CD4-positive, alpha-beta T cell treated with Interleukin-17A for 1 hour (primary cell): ENCODE measurements around the gene CNTNAP5.
"Not testable (repeated sequence)": the region's sequence is repeated elsewhere in the genome, so short reads cannot be mapped to it uniquely, and the experiment has no call there.

Source experiments
- DNase-seq: peaks from one replicate; pipeline ENCODE4 v3.0.0-alpha.2; 2020

Gene CNTNAP5

DNA sequence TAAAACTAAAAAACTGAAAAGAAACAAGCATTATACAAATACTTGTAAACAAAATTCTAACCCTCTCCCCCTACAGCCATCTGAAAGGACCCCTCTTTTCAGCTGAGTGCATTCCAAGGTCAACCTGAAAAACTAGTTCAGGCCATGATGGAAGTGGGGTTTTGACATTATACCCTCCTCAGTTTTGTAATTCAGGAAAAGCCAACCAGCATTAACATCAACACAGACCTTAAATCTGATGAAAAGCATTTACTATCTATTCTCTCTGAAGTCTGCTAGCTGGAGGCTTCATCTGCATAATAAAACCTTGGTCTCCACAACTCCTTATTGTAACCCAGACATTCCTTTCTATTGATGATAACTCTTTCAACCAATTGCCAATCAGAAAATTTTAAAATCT is 302.2 kb downstream of the CNTNAP5 start:
- no peak for DNase-seq

DNA sequence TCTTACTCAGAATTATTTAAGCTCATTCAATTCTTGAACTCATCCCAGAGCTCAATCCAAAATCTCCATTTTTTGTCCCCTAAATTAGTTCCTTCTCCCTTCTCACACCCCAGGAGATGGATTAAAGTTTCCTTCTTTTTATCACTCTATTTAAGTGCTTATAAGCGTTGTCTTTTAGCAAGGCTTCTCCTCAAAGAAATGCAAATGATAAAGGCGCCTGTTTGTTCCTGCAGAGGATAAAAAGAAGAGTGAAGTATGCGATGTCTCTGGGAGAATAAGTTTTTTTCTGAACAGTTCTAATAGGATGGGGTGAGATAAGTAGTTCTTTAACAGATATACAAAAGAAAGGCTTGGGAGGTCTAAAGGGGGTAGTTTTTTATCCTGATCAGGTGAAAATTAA is 303.3 kb downstream of the CNTNAP5 start:
- DNase-seq: no peak

DNA sequence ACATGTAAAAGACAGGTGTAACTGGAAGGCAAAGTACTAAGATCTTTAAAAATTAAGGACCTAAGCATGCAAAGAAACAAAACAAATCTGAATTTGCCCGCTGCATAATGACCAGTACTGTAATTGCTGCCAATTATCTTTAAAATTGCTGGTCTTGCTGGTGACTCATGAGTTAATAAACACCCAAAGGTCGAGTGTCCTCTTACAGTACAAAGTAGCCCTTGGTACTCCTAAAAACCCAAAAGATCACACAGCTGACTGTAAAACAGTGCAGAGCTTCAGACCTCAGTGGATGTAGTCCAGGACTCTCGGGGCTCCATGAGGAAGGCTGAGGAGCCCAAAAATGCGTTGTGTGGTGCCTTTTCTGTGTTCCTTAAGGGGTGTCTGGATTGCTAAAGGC is 308.7 kb downstream of the CNTNAP5 start:
- no peak for DNase-seq

DNA sequence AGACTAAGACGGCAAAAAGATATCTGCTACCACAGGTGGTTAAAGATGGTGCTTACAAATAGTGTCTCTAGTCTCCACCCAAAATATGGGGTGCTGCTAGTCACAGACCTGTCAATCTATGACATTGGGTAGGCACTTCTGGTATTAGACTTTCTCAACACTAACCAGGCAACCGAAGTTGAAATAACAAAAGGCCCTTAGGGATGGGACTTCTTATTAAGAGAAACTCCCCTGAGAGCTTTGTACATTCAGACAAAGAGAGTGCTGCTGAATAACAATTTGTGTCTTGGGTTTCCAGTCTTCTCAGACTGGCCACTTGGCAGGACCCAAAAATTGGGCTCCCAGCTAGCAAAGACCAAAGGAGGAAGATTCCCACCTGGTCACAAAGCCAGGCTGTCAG is 310.0 kb downstream of the CNTNAP5 start:
- DNase-seq: no peak

DNA sequence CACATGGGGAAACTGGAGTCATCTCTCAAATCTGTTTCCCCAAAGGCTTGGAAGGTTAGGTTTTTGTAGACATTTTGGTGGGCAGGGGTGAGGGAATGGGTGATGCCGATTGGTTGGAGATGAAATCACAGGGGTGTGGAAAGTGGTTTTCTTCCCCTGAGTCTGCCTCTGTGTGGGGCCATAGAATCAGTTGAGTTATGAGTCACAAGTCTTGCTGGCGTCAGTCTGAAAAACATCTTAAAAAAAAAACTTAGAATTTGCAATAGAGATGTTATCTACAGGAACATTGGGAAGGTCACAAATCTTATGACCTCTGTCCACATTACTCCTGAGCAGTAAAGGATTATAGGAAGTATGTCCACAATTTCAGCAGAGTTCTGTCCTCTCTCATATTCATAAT is 314.6 kb downstream of the CNTNAP5 start:
- no peak for DNase-seq

DNA sequence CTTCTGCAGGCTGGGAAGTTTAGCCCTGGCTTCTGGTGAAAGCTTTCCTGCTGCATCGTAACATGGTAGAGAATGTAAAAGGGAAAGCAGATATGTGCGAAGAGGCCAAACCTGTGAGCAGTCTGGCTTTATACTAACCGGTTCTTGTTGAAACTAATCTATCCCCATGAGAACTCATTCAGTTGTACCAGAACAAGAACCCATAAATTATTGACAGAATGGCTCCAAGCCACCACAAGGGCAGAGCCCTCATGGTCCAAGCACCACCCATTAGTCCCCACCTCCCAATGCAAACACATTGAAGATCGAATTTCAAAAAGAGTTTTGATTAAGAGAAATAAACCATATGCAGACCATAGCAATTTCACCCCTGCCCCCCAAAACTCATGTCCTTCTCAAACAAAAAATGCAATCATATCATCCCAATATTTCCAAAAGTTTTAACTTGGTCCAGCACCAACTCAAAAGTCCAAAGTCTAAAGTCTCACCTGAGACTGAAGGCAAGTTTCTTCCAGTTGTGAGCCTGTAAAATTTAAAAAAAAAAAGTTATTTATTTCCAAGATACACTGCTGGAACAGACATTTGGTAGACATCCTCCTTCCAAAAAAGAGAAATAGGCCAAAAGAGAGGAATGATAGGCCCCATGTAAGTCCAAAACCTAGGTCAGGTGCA is 318.9 kb downstream of the CNTNAP5 start:
- no peak for DNase-seq

DNA sequence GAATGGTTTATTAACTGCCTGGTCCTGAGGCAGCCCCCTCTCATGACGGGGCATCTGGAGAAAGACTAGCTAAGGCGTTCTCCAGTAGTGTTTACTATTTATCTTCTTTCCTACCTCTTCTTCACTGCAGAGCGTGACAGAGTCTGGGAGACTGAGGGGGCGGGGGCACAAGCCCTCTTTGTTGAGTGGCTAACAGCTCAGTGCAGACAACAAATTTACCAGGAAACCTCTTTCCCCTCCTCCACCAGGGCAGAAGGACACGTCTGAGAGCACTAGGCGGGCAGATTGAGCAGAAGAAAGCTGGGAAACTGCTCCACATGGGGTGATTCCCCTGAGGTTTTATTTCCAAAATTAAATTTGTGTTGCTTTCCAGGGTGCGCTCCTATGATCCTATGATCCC is 322.1 kb downstream of the CNTNAP5 start:
- no peak for DNase-seq

DNA sequence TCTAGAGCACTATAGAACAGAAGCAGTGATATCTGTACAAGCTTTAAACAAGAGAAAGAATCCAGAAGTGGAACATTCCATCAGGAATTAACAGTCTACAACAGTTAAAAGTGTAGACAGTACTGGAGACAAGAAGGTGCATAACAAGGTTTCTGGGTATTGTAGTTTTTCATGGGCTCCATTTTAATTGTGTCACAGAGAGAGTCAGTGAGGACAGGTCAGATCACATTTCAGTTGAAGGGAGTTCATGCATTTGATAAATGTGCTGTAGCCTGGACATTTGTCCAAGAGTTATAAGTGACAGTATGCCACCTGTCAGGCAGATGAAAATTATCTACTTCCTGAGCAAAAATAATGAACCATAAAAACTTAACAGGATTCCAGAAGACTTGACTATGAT is 328.6 kb downstream of the CNTNAP5 start:
- no peak for DNase-seq

DNA sequence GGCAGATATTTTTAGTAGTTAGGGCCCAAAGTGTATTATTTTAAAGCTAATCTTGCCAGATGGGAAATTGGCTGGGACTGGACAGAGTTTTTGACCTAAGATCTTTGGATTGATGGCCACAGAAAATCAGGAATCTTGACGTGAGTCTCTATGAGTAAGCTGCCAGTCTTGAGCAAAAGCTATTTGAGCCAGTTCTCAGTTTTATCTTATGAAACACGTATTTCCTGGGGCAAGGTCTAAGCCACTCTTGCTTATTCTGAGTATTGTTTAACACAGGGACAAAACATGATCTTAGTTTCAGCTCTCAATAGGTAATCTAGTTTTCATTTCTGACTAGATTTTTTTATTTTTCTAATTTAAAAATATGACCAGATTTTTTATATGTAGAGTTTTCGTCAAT is 329.4 kb downstream of the CNTNAP5 start:
- DNase-seq: no peak

DNA sequence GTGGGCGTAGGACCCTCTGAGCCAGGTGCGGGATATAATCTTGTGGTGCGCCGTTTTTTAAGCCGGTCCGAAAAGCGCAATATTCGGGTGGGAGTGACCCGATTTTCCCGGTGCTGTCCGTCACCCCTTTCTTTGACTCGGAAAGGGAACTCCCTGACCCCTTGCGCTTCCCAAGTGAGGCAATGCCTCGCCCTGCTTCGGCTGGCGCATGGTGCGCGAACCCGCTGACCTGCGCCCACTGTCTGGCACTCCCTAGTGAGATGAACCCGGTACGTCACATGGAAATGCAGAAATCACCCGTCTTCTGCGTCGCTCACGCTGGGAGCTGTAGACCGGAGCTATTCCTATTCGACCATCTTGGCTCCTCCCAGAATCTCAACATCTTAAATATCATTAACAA is 336.9 kb downstream of the CNTNAP5 start:
- not testable (repeated sequence) for DNase-seq

DNA sequence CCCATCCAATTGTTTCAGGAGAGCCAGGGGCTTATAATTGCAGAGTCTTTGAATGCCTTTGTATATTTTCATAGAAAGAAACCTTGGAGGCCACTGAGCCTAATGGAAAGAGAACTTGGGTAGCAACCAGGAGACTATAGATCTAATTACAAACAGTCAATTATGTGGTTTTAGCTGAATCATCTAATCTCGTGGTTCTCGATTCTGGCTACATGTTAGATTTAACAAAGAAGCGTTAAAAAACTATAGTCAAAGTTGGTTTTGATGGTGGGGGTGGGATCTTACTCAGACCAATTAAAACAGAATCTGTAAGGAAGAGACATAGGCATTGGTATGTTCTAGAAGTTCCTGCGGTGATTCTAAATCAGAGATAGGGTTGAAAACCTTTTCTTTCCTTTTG is 344.1 kb downstream of the CNTNAP5 start:
- no peak for DNase-seq

DNA sequence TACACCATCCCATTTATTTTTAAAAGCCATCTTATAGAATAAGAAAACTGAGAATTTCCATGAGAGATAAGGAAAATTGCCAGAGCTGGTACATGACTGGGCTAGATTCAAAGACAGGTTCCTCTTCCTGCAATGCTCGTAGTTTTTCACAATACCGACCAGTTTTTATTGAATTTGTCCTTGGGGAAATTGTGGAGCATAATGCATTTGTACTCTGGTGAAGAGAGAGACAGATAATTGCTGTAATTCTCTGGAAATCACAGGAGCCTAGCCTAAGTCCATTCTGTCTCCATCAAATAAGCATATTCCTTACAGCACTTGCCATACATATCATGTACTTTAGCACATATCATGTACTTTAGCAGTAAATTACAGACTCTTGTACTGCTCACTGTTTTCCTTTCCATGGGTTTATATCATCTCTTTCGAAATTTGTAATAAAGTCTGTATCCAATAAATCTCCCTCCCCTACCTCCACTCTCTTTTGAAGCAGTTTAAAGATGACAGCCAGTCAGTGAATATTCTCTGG is 355.2 kb downstream of the CNTNAP5 start:
- no peak for DNase-seq

DNA sequence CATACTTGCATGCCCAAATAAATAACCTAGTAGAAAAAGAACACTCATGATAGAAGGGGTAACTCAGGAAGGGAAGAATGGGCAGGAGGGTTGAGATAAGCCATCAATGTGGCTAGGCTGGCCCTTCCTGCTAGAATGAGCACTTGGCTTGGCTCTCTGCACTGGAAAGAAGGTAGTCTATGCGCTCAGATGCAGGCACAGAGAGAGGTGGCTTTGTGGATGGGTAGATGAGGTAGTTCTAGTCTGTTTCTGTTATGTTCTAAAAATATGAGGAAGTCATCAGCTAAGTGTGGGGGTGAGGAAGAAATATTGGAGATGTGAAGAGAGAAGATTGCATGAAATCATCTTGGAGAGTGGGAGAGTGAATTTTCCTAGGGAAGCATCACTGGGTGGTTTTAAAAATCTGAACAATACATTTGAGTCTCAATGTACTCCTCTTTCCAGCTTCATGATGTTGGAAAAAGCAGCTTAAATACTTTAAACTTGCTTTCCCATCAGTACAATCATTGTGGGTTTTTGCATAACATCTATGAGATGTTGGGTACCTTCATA is 357.1 kb downstream of the CNTNAP5 start:
- no peak for DNase-seq

DNA sequence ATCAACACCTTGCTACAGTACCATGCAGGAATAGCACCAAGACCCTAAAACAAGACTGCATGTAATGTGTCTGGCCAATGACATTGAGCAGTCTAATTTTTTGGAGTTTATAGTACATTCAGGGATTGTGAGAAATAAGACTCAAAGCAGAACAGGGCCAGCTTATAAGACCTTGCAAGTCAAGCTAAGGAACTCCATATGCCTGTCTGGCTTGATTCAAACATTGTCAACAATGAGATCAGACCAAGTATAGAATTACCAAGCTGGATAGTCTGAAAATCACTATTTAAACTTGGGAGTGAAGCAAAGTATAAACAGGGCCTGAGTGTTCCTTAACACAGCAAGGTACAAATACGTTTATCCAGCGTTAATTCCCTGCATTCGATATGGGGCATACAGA is 370.9 kb downstream of the CNTNAP5 start:
- DNase-seq: no peak

DNA sequence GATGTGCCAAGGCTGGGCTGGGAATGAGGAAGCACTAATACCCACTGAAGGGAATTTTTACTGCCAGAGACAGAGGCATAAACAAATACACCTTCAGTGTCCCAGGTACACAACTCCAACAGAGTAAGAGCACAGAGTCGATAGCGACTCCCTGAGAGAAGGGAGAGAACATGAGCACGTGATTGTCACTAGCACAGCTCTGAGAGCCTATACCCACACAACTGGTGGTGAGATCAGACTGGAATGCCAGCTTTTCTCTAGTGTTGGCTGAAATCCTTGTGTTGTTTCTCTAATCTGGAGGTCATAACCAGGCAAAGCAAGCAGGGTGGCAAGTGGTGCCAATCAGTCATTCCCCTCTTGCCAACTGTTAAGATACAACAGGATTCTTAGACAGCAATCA is 377.2 kb downstream of the CNTNAP5 start:
- no peak for DNase-seq

DNA sequence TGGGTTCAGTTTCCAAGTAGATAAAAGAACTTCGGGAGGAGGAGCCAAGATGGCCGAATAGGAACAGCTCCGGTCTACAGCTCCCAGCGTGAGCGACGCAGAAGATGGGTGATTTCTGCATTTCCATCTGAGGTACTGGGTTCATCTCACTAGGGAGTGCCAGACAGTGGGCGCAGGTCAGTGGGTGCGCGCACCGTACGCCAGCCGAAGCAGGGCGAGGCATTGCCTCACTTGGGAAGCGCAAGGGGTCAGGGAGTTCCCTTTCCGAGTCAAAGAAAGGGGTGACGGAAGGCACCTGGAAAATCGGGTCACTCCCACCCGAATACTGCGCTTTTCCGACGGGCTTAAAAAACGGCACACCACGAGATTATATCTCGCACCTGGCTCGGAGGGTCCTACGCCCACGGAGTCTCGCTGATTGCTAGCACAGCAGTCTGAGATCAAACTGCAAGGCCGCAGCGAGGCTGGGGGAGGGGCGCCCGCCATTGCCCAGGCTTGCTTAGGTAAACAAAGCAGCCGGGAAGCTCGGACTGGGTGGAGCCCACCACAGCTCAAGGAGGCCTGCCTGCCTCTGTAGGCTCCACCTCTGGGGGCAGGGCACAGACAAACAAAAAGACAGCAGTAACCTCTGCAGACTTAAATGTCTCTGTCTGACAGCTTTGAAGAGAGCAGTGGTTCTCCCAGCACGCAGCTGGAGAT is 382.9 kb downstream of the CNTNAP5 start:
- DNase-seq: not testable (repeated sequence)

DNA sequence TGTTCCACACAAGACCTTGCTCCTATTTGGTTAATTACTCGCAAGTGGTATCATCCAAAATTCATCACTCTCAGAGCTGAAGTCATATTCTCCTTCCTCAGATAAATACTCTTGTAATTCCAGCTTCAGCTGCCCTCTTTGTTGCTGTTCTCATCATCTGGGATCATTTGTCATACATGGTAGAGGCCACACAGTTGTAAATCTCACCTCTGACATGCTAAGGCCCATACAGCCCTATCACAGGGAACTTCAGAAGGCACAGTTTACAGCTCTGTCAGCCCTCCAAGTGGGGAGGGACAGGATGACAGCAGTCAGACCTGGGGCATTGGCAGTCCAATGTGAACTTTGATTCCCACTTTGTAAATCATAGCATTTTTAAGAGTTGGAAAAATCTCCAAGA is 399.0 kb downstream of the CNTNAP5 start:
- no peak for DNase-seq

DNA sequence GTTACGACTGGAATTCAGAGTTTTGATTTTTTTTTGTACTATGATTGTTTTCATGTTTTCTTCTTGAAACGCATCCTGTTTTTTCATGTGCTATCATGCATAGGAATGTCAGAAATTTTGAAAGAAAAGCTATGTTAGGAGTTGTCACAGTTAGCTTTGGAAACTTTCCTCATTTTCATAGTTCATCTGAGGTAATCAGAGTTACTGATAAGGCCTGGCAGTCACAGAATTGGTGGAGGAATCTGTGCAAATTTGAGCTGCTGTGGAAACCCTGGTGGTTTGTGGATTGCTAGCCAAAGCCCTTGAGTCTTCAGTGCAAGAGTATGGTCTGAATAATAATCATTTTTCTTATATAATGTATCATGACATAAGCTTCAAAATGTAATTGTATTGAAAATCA is 401.0 kb downstream of the CNTNAP5 start:
- DNase-seq: no peak

DNA sequence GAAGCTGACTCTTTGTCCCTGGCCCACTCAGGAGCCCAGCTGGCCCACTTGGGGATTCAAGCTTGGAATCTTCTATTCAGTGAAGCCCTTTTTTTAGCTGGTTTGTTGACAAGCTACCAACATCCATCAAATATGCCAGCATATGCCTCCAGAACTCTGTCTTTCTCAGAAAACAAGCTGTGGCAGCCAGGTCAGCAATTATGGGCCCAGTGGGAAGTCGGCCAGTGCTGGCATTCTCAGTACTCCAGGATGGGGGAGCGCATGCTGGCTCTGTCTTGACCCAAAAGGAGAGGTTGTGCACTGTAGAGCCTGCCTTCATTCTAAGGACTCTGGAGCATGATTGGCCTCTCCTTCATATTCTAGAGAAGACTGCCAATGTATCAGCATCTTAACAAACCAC is 401.5 kb downstream of the CNTNAP5 start:
- DNase-seq: no peak

DNA sequence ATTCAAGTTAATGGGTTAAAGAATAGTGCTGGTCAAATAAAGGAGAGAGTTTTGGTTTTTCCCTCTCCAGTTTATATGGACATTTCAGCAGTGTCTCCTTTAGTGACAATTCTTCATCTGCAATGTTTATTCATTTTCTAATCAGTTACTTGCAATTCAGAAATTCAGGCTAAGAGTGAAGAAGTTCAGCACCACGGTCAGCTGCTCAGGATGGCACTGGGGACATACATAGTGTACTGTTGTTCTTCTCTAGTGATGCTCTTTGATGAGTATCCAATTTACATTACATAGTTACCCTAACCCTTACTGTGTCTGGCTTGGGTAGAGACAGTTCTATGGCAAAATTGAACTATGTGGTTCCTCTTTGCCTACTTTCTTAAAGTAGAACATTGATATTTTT is 412.7 kb downstream of the CNTNAP5 start:
- no peak for DNase-seq

DNA sequence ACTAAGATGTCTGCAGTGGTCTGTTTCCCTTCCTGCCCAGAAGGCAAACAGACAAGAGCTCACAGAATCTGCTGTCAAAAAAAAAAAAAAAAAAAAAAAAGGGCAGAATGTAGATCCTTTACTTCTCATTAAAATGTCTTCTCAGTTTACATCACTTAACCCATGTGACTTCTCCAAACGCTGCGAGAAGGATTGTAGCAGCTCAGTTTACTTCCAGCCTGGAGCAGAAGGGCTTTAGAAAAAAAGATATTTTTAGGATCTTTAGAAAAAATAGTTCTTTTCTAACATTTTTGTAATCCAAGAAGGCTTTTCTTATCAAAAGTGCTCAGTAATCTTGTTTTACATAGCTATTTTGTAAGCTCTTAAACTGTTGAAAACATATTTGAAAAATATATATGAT is 425.4 kb downstream of the CNTNAP5 start:
- DNase-seq: no peak

DNA sequence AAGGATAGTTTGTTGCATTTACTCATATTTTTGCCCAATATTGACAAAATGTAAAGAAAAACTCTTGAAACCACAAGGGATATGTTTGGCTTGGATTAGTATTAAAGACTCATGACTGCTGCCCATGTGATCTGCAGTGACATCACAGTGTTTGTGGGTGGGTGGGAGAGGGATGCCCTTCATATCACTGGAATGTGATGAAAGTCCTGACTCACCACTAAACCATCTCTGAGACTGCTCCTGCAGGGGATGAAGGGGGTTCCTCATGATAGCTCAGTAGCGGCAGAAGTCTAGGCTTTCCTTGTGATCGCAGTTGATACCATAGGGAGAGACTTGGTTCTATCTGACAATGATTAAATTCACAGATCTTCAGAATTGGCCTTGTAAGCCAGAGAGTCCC is 451.2 kb downstream of the CNTNAP5 start:
- no peak for DNase-seq

DNA sequence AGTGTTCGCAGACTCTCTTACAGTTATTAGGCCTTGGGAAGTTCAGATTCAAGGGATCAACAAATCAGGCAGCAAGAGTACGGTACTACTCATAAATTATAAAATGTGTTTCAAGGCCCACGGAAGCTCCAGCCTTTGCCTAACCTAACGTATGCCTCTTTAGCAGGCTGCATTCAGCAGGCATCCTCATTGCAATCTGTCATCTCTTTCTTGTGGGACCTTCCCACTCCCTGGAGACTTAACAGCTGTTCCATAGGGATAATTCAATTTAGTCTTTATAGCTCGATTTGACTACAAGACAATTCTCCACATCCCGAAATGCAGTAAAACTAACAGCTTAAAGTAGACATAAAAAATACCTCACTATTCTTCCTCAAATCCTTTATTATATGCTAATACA is 453.7 kb downstream of the CNTNAP5 start:
- no peak for DNase-seq

DNA sequence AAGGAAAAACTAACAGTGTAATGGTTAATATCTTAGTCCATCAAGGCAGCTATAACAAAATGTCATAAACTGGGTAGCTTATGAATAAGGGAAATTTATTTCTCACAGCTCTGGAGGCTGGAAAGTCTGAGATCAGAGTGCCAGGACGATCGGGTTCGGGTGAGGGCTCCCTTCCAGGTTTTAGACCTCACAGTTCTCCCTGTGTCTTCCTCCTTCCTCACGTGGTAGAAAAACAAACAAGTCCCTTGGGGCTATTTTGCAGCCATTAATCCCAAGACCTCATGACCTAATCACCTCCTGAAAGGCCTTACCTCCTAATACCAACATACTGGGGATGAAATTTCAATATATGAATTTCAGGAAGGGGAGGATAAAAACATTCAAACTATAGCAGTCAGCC is 455.9 kb downstream of the CNTNAP5 start:
- no peak for DNase-seq

DNA sequence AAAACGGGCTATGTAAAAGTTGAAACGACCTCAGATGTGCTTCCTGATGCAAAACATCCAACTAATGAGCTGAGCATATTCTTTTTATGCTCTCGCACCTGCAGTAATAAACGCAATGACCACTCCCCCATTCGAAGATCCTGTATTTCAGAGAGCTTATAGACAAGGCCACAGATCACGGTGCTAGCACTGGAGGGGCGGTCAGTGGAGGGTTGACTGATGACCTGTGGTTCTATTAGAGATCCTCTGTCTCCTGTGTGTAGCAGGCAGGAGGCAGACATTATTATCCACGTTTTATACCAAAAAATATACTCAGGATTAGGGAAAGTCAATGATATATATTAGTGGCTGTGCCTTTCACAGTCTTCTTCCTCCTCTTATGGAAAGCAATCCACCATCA is 457.0 kb downstream of the CNTNAP5 start:
- DNase-seq: no peak
